Measurements from ENCODE around the gene ADGRA1.

Gene ADGRA1

DNA sequence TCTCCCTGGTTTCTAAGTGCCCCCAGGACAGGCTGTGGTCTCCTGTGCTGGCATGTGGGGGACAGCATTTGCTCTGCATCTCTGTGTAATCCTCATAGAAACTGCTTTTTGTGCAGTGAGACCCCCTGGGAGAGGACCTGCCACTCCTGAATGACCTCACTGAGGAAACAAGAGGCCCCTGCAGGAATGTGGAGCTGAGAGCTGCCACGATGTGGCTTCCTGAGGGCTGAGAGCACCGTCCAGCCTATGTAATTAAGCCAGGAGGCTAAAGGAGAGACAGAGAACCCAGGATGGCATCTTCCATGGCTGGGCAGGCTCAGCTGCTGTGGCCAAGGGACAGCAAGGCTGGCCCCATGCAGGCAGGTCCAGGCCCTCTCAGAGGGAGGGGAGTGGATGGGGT lies 32.3 kb upstream of the ADGRA1 start:
- Histone ChIP-seq H3K9ac (ENCODE audit: low read depth in 1 of 2, low read length in 2 of 2) (no peak overlapping the region), H3K27ac (ENCODE audit: low read depth in 2 of 2, low read length in 2 of 2) (no peak overlapping the region), H3K27me3 (ENCODE audit: control insufficient read depth in 2 of 2, insufficient read depth in 2 of 2, low read length in 2 of 2) (peaks cover 0 to 3% of the 10 kb centered on the region in 2 donors), H3K9me3 (ENCODE audit: control insufficient read depth in 2 of 2, low read length in 2 of 2) (no peaks in the 10 kb centered on the region), H3K36me3 (ENCODE audit: control insufficient read depth in 2 of 2, insufficient read depth in 2 of 2, low read length in 2 of 2) (no peaks in the 10 kb centered on the region), H3K4me1 (ENCODE audit: control insufficient read depth in 2 of 2, insufficient read depth in 2 of 2, low read length in 2 of 2) (no peaks in the 10 kb centered on the region), H3K4me3 (ENCODE audit: low read length in 2 of 2) (no peak overlapping the region)

DNA sequence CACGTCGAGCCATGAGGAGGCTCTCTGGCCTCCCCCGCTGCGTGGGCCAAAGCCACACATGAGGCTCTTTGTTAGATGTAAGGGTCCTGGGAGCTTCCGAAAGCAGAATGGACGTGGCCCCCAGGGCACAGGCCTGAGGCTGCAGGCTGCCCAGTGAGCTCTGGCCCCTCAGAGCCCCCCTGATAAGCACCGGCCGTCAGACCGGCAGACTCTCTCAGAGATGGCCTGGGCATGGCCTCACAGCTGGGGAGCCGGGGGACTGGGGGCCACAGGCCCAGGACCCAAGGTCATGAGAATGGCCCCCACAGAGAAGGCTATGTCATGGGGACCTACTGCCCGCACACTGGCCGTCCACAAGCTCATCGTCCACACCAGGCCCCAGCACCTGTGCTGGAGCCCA lies 31.7 kb upstream of the ADGRA1 start:
- Histone ChIP-seq H3K9ac (ENCODE audit: low read depth in 1 of 2, low read length in 2 of 2) (no peak overlapping the region), H3K36me3 (ENCODE audit: control insufficient read depth in 2 of 2, insufficient read depth in 2 of 2, low read length in 2 of 2) (no peaks in the 10 kb centered on the region), H3K4me1 (ENCODE audit: control insufficient read depth in 2 of 2, insufficient read depth in 2 of 2, low read length in 2 of 2) (no peaks in the 10 kb centered on the region), H3K9me3 (ENCODE audit: control insufficient read depth in 2 of 2, low read length in 2 of 2) (no peaks in the 10 kb centered on the region), H3K27me3 (ENCODE audit: control insufficient read depth in 2 of 2, insufficient read depth in 2 of 2, low read length in 2 of 2) (peaks cover 0 to 3% of the 10 kb centered on the region in 2 donors), H3K4me3 (ENCODE audit: low read length in 2 of 2) (no peak overlapping the region), H3K27ac (ENCODE audit: low read depth in 2 of 2, low read length in 2 of 2) (no peak overlapping the region)

DNA sequence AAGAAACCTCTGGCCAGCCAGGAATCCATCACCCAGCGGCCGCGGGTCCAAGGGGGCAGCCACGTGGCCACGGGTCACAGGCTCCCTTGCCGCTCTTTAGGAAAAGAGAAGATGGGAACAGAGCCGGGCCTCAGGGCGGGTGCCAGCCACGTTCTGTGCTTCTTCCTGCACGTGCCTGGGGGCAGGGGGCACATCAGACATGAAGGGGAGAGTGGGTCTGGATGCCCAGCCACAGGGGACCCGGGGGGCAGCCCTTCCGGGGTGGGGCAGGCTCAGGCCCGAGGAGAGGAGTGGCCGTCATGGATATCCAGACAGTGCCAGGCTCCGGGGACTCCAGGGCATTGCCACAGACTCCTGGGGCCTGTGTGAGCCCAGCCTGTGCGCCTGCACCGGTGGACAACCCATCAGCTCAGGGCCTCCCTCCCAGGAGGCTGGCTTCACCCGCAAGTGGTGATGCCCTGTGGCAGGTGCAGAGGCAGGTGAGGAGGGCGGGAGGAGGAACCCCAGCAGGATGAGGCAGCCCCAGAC lies 31.0 kb upstream of the ADGRA1 start:
- no peak overlapping the region for H3K9ac ChIP-seq (ENCODE audit: low read depth in 1 of 2, low read length in 2 of 2)
- no peaks in the 10 kb centered on the region for H3K4me1 ChIP-seq (ENCODE audit: control insufficient read depth in 2 of 2, insufficient read depth in 2 of 2, low read length in 2 of 2)
- peaks cover 0 to 3% of the 10 kb centered on the region in 2 donors for H3K27me3 ChIP-seq (ENCODE audit: control insufficient read depth in 2 of 2, insufficient read depth in 2 of 2, low read length in 2 of 2)
- H3K9me3 ChIP-seq (ENCODE audit: control insufficient read depth in 2 of 2, low read length in 2 of 2), result no peaks in the 10 kb centered on the region
- H3K4me3 ChIP-seq (ENCODE audit: low read length in 2 of 2), result no peak overlapping the region
- H3K36me3 ChIP-seq (ENCODE audit: control insufficient read depth in 2 of 2, insufficient read depth in 2 of 2, low read length in 2 of 2), result no peaks in the 10 kb centered on the region
- H3K27ac ChIP-seq (ENCODE audit: low read depth in 2 of 2, low read length in 2 of 2), result no peak overlapping the region

DNA sequence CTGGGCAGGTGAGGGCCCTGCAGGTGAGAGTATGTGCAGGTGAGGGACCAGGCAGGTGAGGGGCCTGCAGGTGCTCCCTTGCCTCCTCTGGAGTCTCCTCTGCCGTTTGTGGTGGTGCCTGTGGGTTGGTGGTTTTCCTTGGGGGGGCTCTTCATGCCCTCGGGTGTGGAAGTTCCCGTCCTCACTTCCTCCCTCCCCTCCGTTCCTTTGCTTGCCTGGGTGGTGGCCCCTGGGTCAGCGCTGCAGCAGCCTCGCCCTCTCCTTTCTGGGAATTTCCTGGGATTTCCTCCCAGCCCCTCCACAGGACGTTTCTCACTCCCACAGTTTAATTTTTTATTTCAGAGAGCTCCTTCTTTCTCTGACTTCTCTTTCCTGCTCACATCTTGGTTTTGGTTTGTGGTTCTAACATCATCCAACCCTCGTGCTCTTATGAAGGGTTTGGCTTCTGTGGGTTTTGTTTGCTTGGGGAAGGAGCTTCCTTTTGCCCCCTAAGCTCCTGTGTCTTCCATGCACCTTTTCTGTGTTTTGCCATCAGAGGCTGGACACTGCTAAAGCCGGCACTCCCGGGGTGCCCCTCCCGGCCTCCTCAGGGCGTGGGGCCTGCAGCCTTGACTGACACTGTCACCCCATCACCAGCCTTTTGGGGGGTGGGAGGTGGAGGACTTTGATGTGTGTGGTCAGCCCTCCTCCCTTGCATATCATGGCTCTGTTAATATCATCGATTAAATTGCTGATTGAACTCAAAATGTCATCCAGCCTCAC lies 29.2 kb upstream of the ADGRA1 start:
- peaks cover 0 to 3% of the 10 kb centered on the region in 2 donors for H3K27me3 ChIP-seq (ENCODE audit: control insufficient read depth in 2 of 2, insufficient read depth in 2 of 2, low read length in 2 of 2)
- H3K27ac ChIP-seq (ENCODE audit: low read depth in 2 of 2, low read length in 2 of 2), result no peak overlapping the region
- no peaks in the 10 kb centered on the region for H3K4me1 ChIP-seq (ENCODE audit: control insufficient read depth in 2 of 2, insufficient read depth in 2 of 2, low read length in 2 of 2)
- no peaks in the 10 kb centered on the region for H3K36me3 ChIP-seq (ENCODE audit: control insufficient read depth in 2 of 2, insufficient read depth in 2 of 2, low read length in 2 of 2)
- no peak overlapping the region for H3K4me3 ChIP-seq (ENCODE audit: low read length in 2 of 2)
- no peak overlapping the region for H3K9ac ChIP-seq (ENCODE audit: low read depth in 1 of 2, low read length in 2 of 2)
- no peaks in the 10 kb centered on the region for H3K9me3 ChIP-seq (ENCODE audit: control insufficient read depth in 2 of 2, low read length in 2 of 2)

DNA sequence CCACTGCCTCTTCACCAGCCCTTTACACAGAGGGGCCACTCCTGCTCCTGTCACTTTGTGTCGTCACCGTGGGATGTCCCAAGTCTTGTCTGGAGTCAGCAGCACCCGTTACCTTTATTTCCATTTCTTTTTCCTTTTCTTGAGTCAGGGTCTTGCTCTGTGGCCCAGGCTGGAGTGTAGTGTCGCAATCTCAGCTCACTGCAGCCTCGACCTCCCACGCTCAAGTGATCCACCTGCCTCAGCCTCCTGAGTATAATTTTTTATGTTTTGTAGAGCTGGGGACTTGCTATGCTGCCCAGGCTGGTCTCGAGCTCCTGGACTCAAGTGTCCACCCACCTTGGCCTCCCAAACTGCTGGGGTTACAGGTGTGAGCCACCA lies 28.6 kb upstream of the ADGRA1 start:
- Histone ChIP-seq H3K36me3 (ENCODE audit: control insufficient read depth in 2 of 2, insufficient read depth in 2 of 2, low read length in 2 of 2) (no peaks in the 10 kb centered on the region), H3K27me3 (ENCODE audit: control insufficient read depth in 2 of 2, insufficient read depth in 2 of 2, low read length in 2 of 2) (peaks cover 0 to 3% of the 10 kb centered on the region in 2 donors), H3K4me3 (ENCODE audit: low read length in 2 of 2) (no peak overlapping the region), H3K27ac (ENCODE audit: low read depth in 2 of 2, low read length in 2 of 2) (no peak overlapping the region), H3K9ac (ENCODE audit: low read depth in 1 of 2, low read length in 2 of 2) (no peak overlapping the region), H3K4me1 (ENCODE audit: control insufficient read depth in 2 of 2, insufficient read depth in 2 of 2, low read length in 2 of 2) (no peaks in the 10 kb centered on the region), H3K9me3 (ENCODE audit: control insufficient read depth in 2 of 2, low read length in 2 of 2) (no peaks in the 10 kb centered on the region)

DNA sequence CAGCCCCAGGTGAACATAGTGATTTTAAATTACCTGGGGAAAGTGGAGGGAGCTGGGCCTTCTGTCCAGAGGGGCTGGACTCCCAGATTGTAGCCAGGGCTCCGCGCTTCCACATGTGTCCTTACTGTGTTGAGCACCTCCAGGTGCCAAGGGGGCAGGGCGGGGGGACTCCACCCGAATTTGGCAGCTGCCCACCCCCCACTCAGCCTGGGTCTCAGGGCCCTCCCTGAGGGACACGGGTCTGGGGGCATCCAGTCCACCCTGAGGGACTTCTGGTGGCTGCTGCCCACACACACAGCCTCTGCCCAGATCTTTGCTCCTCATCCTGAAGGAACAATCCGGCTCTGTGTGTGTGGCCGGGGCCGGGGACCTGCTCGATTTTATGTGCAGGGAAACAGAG lies 28.2 kb upstream of the ADGRA1 start:
- Histone ChIP-seq H3K4me3 (ENCODE audit: low read length in 2 of 2) (no peak overlapping the region), H3K36me3 (ENCODE audit: control insufficient read depth in 2 of 2, insufficient read depth in 2 of 2, low read length in 2 of 2) (no peaks in the 10 kb centered on the region), H3K9me3 (ENCODE audit: control insufficient read depth in 2 of 2, low read length in 2 of 2) (no peaks in the 10 kb centered on the region), H3K27ac (ENCODE audit: low read depth in 2 of 2, low read length in 2 of 2) (no peak overlapping the region), H3K27me3 (ENCODE audit: control insufficient read depth in 2 of 2, insufficient read depth in 2 of 2, low read length in 2 of 2) (no peaks in the 10 kb centered on the region), H3K4me1 (ENCODE audit: control insufficient read depth in 2 of 2, insufficient read depth in 2 of 2, low read length in 2 of 2) (no peaks in the 10 kb centered on the region), H3K9ac (ENCODE audit: low read depth in 1 of 2, low read length in 2 of 2) (no peak overlapping the region)

DNA sequence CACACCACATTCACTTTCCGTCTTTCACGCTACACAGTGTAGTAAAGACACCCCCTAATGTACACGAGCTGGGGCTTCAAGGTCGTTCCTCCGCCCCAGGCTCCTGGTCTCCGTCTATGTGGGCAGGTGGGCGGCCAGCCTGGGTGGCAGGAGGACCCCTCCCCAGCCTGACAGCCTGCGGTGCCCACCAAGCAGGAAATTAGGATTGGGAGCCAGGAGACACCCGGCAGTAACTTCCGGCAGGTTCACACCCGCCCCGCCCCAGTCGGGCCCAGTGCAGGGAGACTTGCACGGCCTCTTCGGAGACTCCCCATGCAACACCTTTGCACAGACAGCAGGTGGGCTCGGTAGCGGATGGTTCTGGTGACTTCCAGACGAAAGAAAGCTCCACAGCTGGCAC lies 27.7 kb upstream of the ADGRA1 start:
- H3K4me3 ChIP-seq (ENCODE audit: low read length in 2 of 2), result no peak overlapping the region
- H3K9me3 ChIP-seq (ENCODE audit: control insufficient read depth in 2 of 2, low read length in 2 of 2), result no peaks in the 10 kb centered on the region
- no peaks in the 10 kb centered on the region for H3K36me3 ChIP-seq (ENCODE audit: control insufficient read depth in 2 of 2, insufficient read depth in 2 of 2, low read length in 2 of 2)
- H3K27me3 ChIP-seq (ENCODE audit: control insufficient read depth in 2 of 2, insufficient read depth in 2 of 2, low read length in 2 of 2), result no peaks in the 10 kb centered on the region
- H3K9ac ChIP-seq (ENCODE audit: low read depth in 1 of 2, low read length in 2 of 2), result no peak overlapping the region
- no peaks in the 10 kb centered on the region for H3K4me1 ChIP-seq (ENCODE audit: control insufficient read depth in 2 of 2, insufficient read depth in 2 of 2, low read length in 2 of 2)
- H3K27ac ChIP-seq (ENCODE audit: low read depth in 2 of 2, low read length in 2 of 2), result no peak overlapping the region

DNA sequence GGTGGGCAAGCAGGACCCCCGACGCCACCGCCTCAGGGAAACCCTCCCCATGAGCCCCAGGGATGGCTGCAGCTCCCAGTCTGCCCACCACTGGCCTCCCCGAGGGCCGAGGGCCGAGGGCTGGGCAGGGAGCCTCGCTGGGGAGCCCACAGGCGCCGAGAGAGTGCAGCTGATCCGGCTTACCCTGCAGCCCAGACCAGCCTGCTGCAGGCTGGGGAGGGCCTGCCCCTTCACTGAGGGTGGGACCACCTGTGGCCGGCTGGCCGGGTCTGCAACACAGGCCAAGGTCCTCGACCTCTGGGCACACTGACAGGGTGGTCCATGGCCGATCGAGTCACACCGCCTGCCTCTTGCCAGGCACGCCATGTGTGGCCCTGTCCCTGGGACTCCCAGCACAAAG lies 27.3 kb upstream of the ADGRA1 start:
- Histone ChIP-seq H3K4me1 (ENCODE audit: control insufficient read depth in 2 of 2, insufficient read depth in 2 of 2, low read length in 2 of 2) (no peaks in the 10 kb centered on the region), H3K9me3 (ENCODE audit: control insufficient read depth in 2 of 2, low read length in 2 of 2) (no peaks in the 10 kb centered on the region), H3K9ac (ENCODE audit: low read depth in 1 of 2, low read length in 2 of 2) (no peak overlapping the region), H3K4me3 (ENCODE audit: low read length in 2 of 2) (no peak overlapping the region), H3K36me3 (ENCODE audit: control insufficient read depth in 2 of 2, insufficient read depth in 2 of 2, low read length in 2 of 2) (no peaks in the 10 kb centered on the region), H3K27ac (ENCODE audit: low read depth in 2 of 2, low read length in 2 of 2) (no peak overlapping the region), H3K27me3 (ENCODE audit: control insufficient read depth in 2 of 2, insufficient read depth in 2 of 2, low read length in 2 of 2) (no peaks in the 10 kb centered on the region)

DNA sequence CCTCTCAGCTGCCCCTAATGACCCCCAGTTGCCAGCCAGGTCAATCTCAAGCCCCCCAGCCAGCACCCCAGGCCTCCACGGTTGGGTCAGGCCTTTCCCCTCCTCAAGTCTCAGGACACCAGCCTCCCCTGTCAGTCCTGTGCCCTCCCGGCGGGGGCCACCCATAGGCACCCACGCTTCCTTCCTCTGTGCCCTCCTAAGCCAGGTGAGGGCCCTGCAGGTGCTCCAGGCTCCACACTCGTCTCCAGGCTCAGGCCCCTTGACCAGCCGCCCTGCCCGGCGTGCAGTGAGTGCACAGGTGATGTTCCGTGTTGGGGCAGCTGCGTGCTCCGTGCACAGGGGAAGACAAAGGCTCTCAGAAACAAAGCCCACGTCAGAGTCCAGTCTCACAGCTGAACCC lies 26.8 kb upstream of the ADGRA1 start:
- Histone ChIP-seq H3K9me3 (ENCODE audit: control insufficient read depth in 2 of 2, low read length in 2 of 2) (no peaks in the 10 kb centered on the region), H3K27me3 (ENCODE audit: control insufficient read depth in 2 of 2, insufficient read depth in 2 of 2, low read length in 2 of 2) (no peaks in the 10 kb centered on the region), H3K4me1 (ENCODE audit: control insufficient read depth in 2 of 2, insufficient read depth in 2 of 2, low read length in 2 of 2) (no peaks in the 10 kb centered on the region), H3K4me3 (ENCODE audit: low read length in 2 of 2) (no peak overlapping the region), H3K27ac (ENCODE audit: low read depth in 2 of 2, low read length in 2 of 2) (no peak overlapping the region), H3K36me3 (ENCODE audit: control insufficient read depth in 2 of 2, insufficient read depth in 2 of 2, low read length in 2 of 2) (no peaks in the 10 kb centered on the region), H3K9ac (ENCODE audit: low read depth in 1 of 2, low read length in 2 of 2) (no peak overlapping the region)

DNA sequence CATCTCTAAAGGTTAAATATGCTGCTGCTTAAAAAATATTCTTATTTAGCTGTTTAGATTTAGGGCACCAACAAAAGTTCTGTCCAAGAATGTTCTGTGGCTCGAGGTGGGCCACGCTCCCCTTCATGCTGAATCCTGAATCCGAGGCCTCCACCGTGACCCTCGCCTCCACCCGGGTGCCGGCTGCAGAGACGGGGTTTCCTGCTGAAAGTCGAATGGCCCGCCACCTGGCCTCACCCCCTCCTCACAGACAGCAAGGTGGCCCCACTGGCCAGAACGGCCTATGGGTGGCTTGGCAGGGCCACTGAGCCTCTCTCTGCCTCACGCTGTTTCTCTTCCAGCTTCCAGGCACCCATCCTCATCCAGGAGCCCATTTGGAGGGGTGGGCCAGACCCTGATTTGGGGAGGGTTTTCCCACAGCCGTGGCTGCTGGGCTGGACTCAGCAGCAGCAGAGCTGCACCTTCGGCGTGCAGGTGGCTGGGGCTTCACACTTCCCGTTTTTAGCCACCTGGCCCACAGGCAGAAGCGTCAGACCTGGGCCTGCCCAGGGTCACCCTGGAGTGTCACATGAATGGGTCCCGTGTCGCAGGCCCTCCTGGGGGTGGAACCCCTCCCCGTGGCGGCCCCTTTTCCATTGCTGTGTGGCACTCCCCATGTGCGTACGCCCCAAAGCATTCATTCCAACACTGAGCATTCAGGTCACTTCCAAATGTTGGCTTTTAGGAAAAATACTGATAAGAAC lies 26.3 kb upstream of the ADGRA1 start:
- no peaks in the 10 kb centered on the region for H3K4me1 ChIP-seq (ENCODE audit: control insufficient read depth in 2 of 2, insufficient read depth in 2 of 2, low read length in 2 of 2)
- no peak overlapping the region for H3K27ac ChIP-seq (ENCODE audit: low read depth in 2 of 2, low read length in 2 of 2)
- no peaks in the 10 kb centered on the region for H3K36me3 ChIP-seq (ENCODE audit: control insufficient read depth in 2 of 2, insufficient read depth in 2 of 2, low read length in 2 of 2)
- H3K9ac ChIP-seq (ENCODE audit: low read depth in 1 of 2, low read length in 2 of 2), result no peak overlapping the region
- no peak overlapping the region for H3K4me3 ChIP-seq (ENCODE audit: low read length in 2 of 2)
- H3K27me3 ChIP-seq (ENCODE audit: control insufficient read depth in 2 of 2, insufficient read depth in 2 of 2, low read length in 2 of 2), result no peaks in the 10 kb centered on the region
- H3K9me3 ChIP-seq (ENCODE audit: control insufficient read depth in 2 of 2, low read length in 2 of 2), result no peaks in the 10 kb centered on the region
